Hematopoietic multipotent progenitor cell treated with erythropoietin and hydrocortisone succinate and interleukin-3 and kit ligand, for 17 days (in vitro differentiated cells): Measurements from ENCODE around the gene APLF.
"Not testable (repeated sequence)": the region's sequence is repeated elsewhere in the genome, so short reads cannot be mapped to it uniquely, and the experiment has no call there.

Experiments
- DNase-seq: peaks from one replicate; pipeline ENCODE4 v3.0.0-alpha.2; 2015; ENCODE audit warnings: low spot score

Gene APLF

GRCh38 chr2:68529651-68530050 lies 62.3 kb downstream of the APLF start:
- not testable (repeated sequence) for DNase-seq

- no peak for DNase-seq
These were observed 68.6 kb downstream of the APLF start for GRCh38 chr2:68536000-68536399.

- no peak for DNase-seq
These were observed 69.6 kb downstream of the APLF start for GRCh38 chr2:68537011-68537410.

- DNase-seq = no peak
These were observed 70.4 kb downstream of the APLF start for GRCh38 chr2:68537809-68538208.

- DNase-seq = no peak
These were observed 77.4 kb downstream of the APLF start for GRCh38 chr2:68544811-68545210.

GRCh38 chr2:68548396-68548795 lies 81.0 kb downstream of the APLF start:
- no peak for DNase-seq

GRCh38 chr2:68553098-68553497 lies 85.7 kb downstream of the APLF start:
- DNase-seq = no peak

- DNase-seq = not testable (repeated sequence)
These were observed 88.2 kb downstream of the APLF start for GRCh38 chr2:68555425-68556206.

- DNase-seq = no peak
These were observed 89.0 kb downstream of the APLF start for GRCh38 chr2:68556381-68556780.

GRCh38 chr2:68558576-68558975 lies 91.2 kb downstream of the APLF start:
- no peak for DNase-seq

GRCh38 chr2:68559692-68560091 lies 92.3 kb downstream of the APLF start:
- DNase-seq = no peak

GRCh38 chr2:68560545-68560944 lies 93.2 kb downstream of the APLF start:
- no peak for DNase-seq

- DNase-seq = no peak
These were observed 94.0 kb downstream of the APLF start for GRCh38 chr2:68561372-68561771.

GRCh38 chr2:68562934-68563333 lies 95.5 kb downstream of the APLF start:
- no peak for DNase-seq

GRCh38 chr2:68564426-68564825 lies 97.0 kb downstream of the APLF start:
- DNase-seq = no peak

GRCh38 chr2:68565273-68565672 lies 97.9 kb downstream of the APLF start:
- no peak for DNase-seq

- no peak for DNase-seq
These were observed 98.5 kb downstream of the APLF start for GRCh38 chr2:68565858-68566257.

GRCh38 chr2:68566362-68566761 lies 99.0 kb downstream of the APLF start:
- DNase-seq = no peak

GRCh38 chr2:68568116-68568515 lies 100.7 kb downstream of the APLF start:
- no peak for DNase-seq

GRCh38 chr2:68569604-68570003 lies 102.2 kb downstream of the APLF start:
- no peak for DNase-seq

GRCh38 chr2:68570434-68570833 lies 103.0 kb downstream of the APLF start:
- not testable (repeated sequence) for DNase-seq

GRCh38 chr2:68574202-68574791 lies 106.9 kb downstream of the APLF start:
- DNase-seq = no peak

- no peak for DNase-seq
These were observed 109.8 kb downstream of the APLF start for GRCh38 chr2:68577183-68577582.

- DNase-seq = no peak
These were observed 112.3 kb downstream of the APLF start for GRCh38 chr2:68579689-68580088.
